ENCODE results near the gene MBD5. TPM values are rescaled to one million over a fixed set of nuclear protein-coding genes. Genes with fewer than 3 reads are reported as not detected.
A peak's percentile ranks its signal among the peaks of the same experiment; 100 is the strongest.

MBD5 gene
- total and polyA plus RNA-seq, 3 donors from 2014 or later, result 29.0 to 60.3 (median 55.4) TPM

- H3K27me3 ChIP-seq, result no peaks in the 10 kb centered on the region
- WGBS, 2 donors, result 50 to 58% methylated on average over 7 of the region's 7 CpGs
- no peak for DNase-seq
- H3K36me3 ChIP-seq (ENCODE audit: low read depth, missing control alignments), result no peaks in the 10 kb centered on the region
- peak overlapping the region; percentile 9 to 45 for H3K4me3 ChIP-seq
- no peaks in the 10 kb centered on the region for H3K9me3 ChIP-seq
- no peak overlapping the region for H3K27ac ChIP-seq
- H3K4me1 ChIP-seq, result peaks cover 3% of the 10 kb centered on the region
- intact Hi-C loops (cut with DNase I; ENCODE audit: low total_unique reads), result no loop called here
- no peak for TF ChIP-seq POLR2A (IDR thresholded peaks at IDR 0.05)
- TF ChIP-seq CTCF (IDR thresholded peaks at IDR 0.05), result no peak
Measured at GRCh38 chr2:148553332-148553887, 532.5 kb downstream of the MBD5 start.

GRCh38 chr2:148554459-148555247 is 533.8 kb downstream of the MBD5 start:
- intact Hi-C loops (cut with DNase I; ENCODE audit: low total_unique reads), result no loop called here
- peaks cover 3% of the 10 kb centered on the region for H3K4me1 ChIP-seq
- DNase-seq, result no peak
- H3K27ac ChIP-seq, result no peak overlapping the region
- no peak for TF ChIP-seq CTCF (IDR thresholded peaks at IDR 0.05)
- TF ChIP-seq POLR2A (IDR thresholded peaks at IDR 0.05), result no peak
- no peak overlapping the region for H3K4me3 ChIP-seq
- no peaks in the 10 kb centered on the region for H3K9me3 ChIP-seq
- no peaks in the 10 kb centered on the region for H3K36me3 ChIP-seq (ENCODE audit: low read depth, missing control alignments)
- WGBS, 2 donors, result 90 to 92% methylated on average over 6 of the region's 6 CpGs
- H3K27me3 ChIP-seq, result no peaks in the 10 kb centered on the region

- intact Hi-C loops (cut with DNase I; ENCODE audit: low total_unique reads), result no loop called here
- Histone ChIP-seq H3K4me3 (no peak overlapping the region), H3K4me1 (peaks cover 3% of the 10 kb centered on the region), H3K27ac (no peak overlapping the region), H3K27me3 (no peaks in the 10 kb centered on the region), H3K9me3 (no peaks in the 10 kb centered on the region), H3K36me3 (ENCODE audit: low read depth, missing control alignments) (no peaks in the 10 kb centered on the region)
- 88 to 89% methylated on average over 6 of the region's 6 CpGs for WGBS, 2 donors
- TF ChIP-seq CTCF (IDR thresholded peaks at IDR 0.05) (no peak), POLR2A (IDR thresholded peaks at IDR 0.05) (no peak)
- no peak for DNase-seq
Measured at GRCh38 chr2:148555622-148556294, 534.9 kb downstream of the MBD5 start.

GRCh38 chr2:148557844-148558436 is 537.0 kb downstream of the MBD5 start:
- Histone ChIP-seq H3K9me3 (no peaks in the 10 kb centered on the region), H3K4me1 (peaks cover 3% of the 10 kb centered on the region), H3K36me3 (ENCODE audit: low read depth, missing control alignments) (no peaks in the 10 kb centered on the region), H3K4me3 (no peak overlapping the region), H3K27ac (no peak overlapping the region), H3K27me3 (no peaks in the 10 kb centered on the region)
- TF ChIP-seq CTCF (IDR thresholded peaks at IDR 0.05), result no peak
- TF ChIP-seq POLR2A (IDR thresholded peaks at IDR 0.05), result no peak
- WGBS, 2 donors, result 94 to 97% methylated on average over 5 of the region's 5 CpGs
- DNase-seq, result no peak
- intact Hi-C loops (cut with DNase I; ENCODE audit: low total_unique reads), result no loop called here
